K562 (cell line): ENCODE measurements around the gene GIPR. TPM values are rescaled to one million over a fixed set of nuclear protein-coding genes. Genes with fewer than 3 reads are reported as not detected.

Experiments
- C11orf30 ChIP-seq: fragments of 450-650 bp; IDR thresholded peaks from 2 replicates; pipeline ENCODE4 v1.6.1; 2016; ENCODE audit warnings: low read depth, mild to moderate bottlenecking
- CAMTA2 ChIP-seq: fragments of 250-450 bp; sonication (Bioruptor Pico); conservative IDR thresholded peaks from 2 replicates; pipeline ENCODE4 v1.5.1; 2022
- FOXJ2 ChIP-seq: fragments of 200-800 bp; sonication (Bioruptor generic); IDR thresholded peaks from 2 replicates; pipeline ENCODE4 v1.6.1; 2016; ENCODE audit warnings: missing genetic modification characterization, missing compliant biosample characterization
- GABPB1 ChIP-seq: sonication (generic); formaldehyde crosslinking; IDR thresholded peaks from 2 replicates; pipeline ENCODE4 v1.8.0; 2022; ENCODE audit warnings: mild to moderate bottlenecking, missing genetic modification reagents
- HDAC2 ChIP-seq: fragments of 450-650 bp; IDR thresholded peaks from 2 replicates; pipeline ENCODE4 v1.6.1; 2016; ENCODE audit warnings: mild to moderate bottlenecking
- HMG20B ChIP-seq: fragments of 250-450 bp; sonication (Bioruptor Pico); IDR thresholded peaks from 2 replicates; pipeline ENCODE4 v1.5.0; 2021; ENCODE audit warnings: mild to moderate bottlenecking
- JUN ChIP-seq, 2 experiments: sonication (generic) in 1 of 2; formaldehyde crosslinking in 1 of 2; IDR thresholded peaks; 2 replicates each; pipeline versions ENCODE4 v1.6.1 to v1.8.0; 2012 to 2022; ENCODE audit warnings: borderline replicate concordance in 2 of 2, mild to moderate bottlenecking in 2 of 2, improper control_type of control experiment in 1 of 2, low read depth in 1 of 2, low read length in 1 of 2, missing genetic modification reagents in 1 of 2
- KLF16 ChIP-seq: IDR thresholded peaks from 2 replicates; pipeline ENCODE4 v1.6.1; 2016; ENCODE audit warnings: antibody characterized with exemption
- LCOR ChIP-seq: sonication (generic); formaldehyde crosslinking; IDR thresholded peaks from 2 replicates; pipeline ENCODE4 v1.8.0; 2022; ENCODE audit warnings: mild to moderate bottlenecking, missing genetic modification reagents
- NCOA1 ChIP-seq: fragments of 450-650 bp; IDR thresholded peaks from 2 replicates; pipeline ENCODE4 v1.6.1; 2016; ENCODE audit warnings: low read depth
- NR1H2 ChIP-seq: sonication (generic); formaldehyde crosslinking; IDR thresholded peaks from 2 replicates; pipeline ENCODE4 v1.4.0; 2020; ENCODE audit warnings: mild to moderate bottlenecking, missing genetic modification reagents
- PHF8 ChIP-seq: fragments of 200-600 bp; sonication (generic); IDR thresholded peaks from 2 replicates; pipeline ENCODE4 v1.6.1; 2012; ENCODE audit warnings: mixed run types, mild to moderate bottlenecking, inconsistent platforms, low read length, moderate library complexity, borderline replicate concordance
- POLR3A ChIP-seq: IDR thresholded peaks from 2 replicates; pipeline ENCODE4 v1.6.1; 2011; ENCODE audit warnings: borderline replicate concordance, mild to moderate bottlenecking, moderate library complexity; ENCODE audit not compliant: insufficient read length, insufficient read depth; ENCODE audit errors: extremely low read depth
- RFX5 ChIP-seq: IDR thresholded peaks from 2 replicates; pipeline ENCODE4 v1.6.1; 2011; ENCODE audit warnings: low read depth, mild to moderate bottlenecking, improper control_type of control experiment, low read length
- TAL1 ChIP-seq: fragments of 450-650 bp; IDR thresholded peaks from 2 replicates; pipeline ENCODE4 v1.6.1; 2016; ENCODE audit warnings: mild to moderate bottlenecking
- TCF7 ChIP-seq: sonication (generic); IDR thresholded peaks from 2 replicates; pipeline ENCODE4 v1.6.1; 2016; ENCODE audit warnings: antibody characterized with exemption, borderline replicate concordance
- THAP7 ChIP-seq: fragments of 250-450 bp; sonication (Bioruptor Pico); IDR thresholded peaks from 2 replicates; pipeline ENCODE4 v1.5.0; 2021
- THRAP3 ChIP-seq: fragments of 450-650 bp; IDR thresholded peaks from 2 replicates; pipeline ENCODE4 v1.6.1; 2016; ENCODE audit warnings: mild to moderate bottlenecking, inconsistent platforms, borderline replicate concordance
- ZNF175 ChIP-seq: fragments of 200-800 bp; sonication (Bioruptor generic); IDR thresholded peaks from 2 replicates; pipeline ENCODE4 v1.6.1; 2016; ENCODE audit warnings: low read depth, mild to moderate bottlenecking, missing genetic modification characterization, missing compliant biosample characterization
- ZNF354B ChIP-seq: fragments of 250-450 bp; sonication (Bioruptor Pico); IDR thresholded peaks from 2 replicates; pipeline ENCODE4 v1.4.0; 2020
- polyA plus RNA-seq, 8 experiments: library from polyadenylated mRNA; depleted of rRNA in 4 of 8; stranded (reverse) in 5 of 8; unstranded in 3 of 8; fragments of >200 nt; fragmentation: Nextera tagmentation in 2 of 8; fragmentation: Illumina TruSeq in 1 of 8; extraction: Ambion mirVana in 2 of 8; extraction: Trizol in 1 of 8; gene quantifications; 2 replicates each; pipeline versions ENCODE4 v1.2.1 to v1.2.3, GENCODE V29; 2011 to 2014; ENCODE audit warnings: inconsistent platforms in 1 of 8, missing spikeins in 1 of 8
- total RNA-seq, 7 experiments: library from RNA; depleted of rRNA in 6 of 7; stranded (reverse); fragments of >200 nt in 6 of 7; fragmentation: Illumina TruSeq in 2 of 7; extraction: Trizol in 2 of 7; gene quantifications; 2 replicates each; pipeline versions ENCODE4 v1.2.1 to v1.2.3, GENCODE V29; 2011 to 2021; ENCODE audit warnings: low replicate concordance in 1 of 7
- TF ChIP-seq, protein P1 (sequence below), 3 experiments: fragments of 200-800 bp in 1 of 3; sonication (Bioruptor generic) in 1 of 3; sonication (generic) in 1 of 3; formaldehyde crosslinking in 1 of 3; IDR thresholded peaks; 2 replicates each; pipeline versions ENCODE4 v1.6.1 to v1.8.0; 2016 to 2022; ENCODE audit warnings: mild to moderate bottlenecking in 2 of 3, missing compliant biosample characterization in 2 of 3, missing genetic modification characterization in 2 of 3, missing genetic modification reagents in 1 of 3
- TF ChIP-seq, protein P2 (sequence below): fragments of 250-450 bp; sonication (Bioruptor Pico); IDR thresholded peaks from 2 replicates; pipeline ENCODE4 v1.8.0; 2021; ENCODE audit warnings: moderate library complexity, mild to moderate bottlenecking, inconsistent platforms
- TF ChIP-seq, protein P3 (sequence below): fragments of 450-650 bp; IDR thresholded peaks from 2 replicates; pipeline ENCODE4 v1.6.1; 2018; ENCODE audit warnings: mild to moderate bottlenecking, low read depth; ENCODE audit not compliant: partially characterized antibody

The GIPR gene
- total and polyA plus RNA-seq, 9 of the 15 experiments (the other 6 are each of a cell fraction or from before 2014, with no cell fraction given): 2.2 to 26.8 (median 12.7) TPM

GRCh38 chr19:45645631-45646344 is 22.2 kb upstream of the GIPR start (continued):
- TF ChIP-seq, protein P1, sequence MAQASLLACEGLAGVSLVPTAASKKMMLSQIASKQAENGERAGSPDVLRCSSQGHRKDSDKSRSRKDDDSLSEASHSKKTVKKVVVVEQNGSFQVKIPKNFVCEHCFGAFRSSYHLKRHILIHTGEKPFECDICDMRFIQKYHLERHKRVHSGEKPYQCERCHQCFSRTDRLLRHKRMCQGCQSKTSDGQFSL (CRISPR knock-in tag; IDR thresholded peaks at IDR 0.05): peak; percentile 51; the same call in 1 of the 2 replicates
- TF ChIP-seq, protein P1 (tag; IDR thresholded peaks at IDR 0.05): peak in 1 of 2 experiments; percentile 51; a peak in 1 of 4 replicates
- peak; percentile 65; the same call in 1 of the 2 replicates for TF ChIP-seq RFX5
- TF ChIP-seq HDAC2: peak; percentile 93; the same call in 1 of the 2 replicates
- TF ChIP-seq KLF16: no peak
- TF ChIP-seq TAL1: no peak
- TF ChIP-seq, protein P2, sequence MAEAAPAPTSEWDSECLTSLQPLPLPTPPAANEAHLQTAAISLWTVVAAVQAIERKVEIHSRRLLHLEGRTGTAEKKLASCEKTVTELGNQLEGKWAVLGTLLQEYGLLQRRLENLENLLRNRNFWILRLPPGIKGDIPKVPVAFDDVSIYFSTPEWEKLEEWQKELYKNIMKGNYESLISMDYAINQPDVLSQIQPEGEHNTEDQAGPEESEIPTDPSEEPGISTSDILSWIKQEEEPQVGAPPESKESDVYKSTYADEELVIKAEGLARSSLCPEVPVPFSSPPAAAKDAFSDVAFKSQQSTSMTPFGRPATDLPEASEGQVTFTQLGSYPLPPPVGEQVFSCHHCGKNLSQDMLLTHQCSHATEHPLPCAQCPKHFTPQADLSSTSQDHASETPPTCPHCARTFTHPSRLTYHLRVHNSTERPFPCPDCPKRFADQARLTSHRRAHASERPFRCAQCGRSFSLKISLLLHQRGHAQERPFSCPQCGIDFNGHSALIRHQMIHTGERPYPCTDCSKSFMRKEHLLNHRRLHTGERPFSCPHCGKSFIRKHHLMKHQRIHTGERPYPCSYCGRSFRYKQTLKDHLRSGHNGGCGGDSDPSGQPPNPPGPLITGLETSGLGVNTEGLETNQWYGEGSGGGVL (CRISPR knock-in tag): no peak
- 0 out of 2 replicates have a peak, but pooled peaks have one; percentile 17 for TF ChIP-seq TCF7
- TF ChIP-seq CAMTA2 (CRISPR knock-in tag): no peak
- TF ChIP-seq C11orf30: no peak
- TF ChIP-seq NR1H2: no peak
- no peak for TF ChIP-seq FOXJ2
- TF ChIP-seq ZNF354B (CRISPR knock-in tag): no peak
- 0 out of 2 replicates have a peak, but pooled peaks have one; percentile 33 for TF ChIP-seq GABPB1 (CRISPR knock-in tag)
- TF ChIP-seq THRAP3: peak; percentile 89; the same call in 1 of the 2 replicates
- TF ChIP-seq, protein P3, sequence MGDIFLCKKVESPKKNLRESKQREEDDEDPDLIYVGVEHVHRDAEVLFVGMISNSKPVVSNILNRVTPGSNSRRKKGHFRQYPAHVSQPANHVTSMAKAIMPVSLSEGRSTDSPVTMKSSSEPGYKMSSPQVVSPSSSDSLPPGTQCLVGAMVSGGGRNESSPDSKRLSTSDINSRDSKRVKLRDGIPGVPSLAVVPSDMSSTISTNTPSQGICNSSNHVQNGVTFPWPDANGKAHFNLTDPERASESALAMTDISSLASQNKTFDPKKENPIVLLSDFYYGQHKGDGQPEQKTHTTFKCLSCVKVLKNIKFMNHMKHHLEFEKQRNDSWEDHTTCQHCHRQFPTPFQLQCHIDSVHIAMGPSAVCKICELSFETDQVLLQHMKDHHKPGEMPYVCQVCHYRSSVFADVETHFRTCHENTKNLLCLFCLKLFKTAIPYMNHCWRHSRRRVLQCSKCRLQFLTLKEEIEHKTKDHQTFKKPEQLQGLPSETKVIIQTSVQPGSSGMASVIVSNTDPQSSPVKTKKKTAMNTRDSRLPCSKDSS: no peak
- peak; percentile 73; the same call in 1 of the 2 replicates for TF ChIP-seq LCOR (CRISPR knock-in tag)
- peak; percentile 22; the same call in 1 of the 2 replicates for TF ChIP-seq PHF8
- TF ChIP-seq HMG20B (CRISPR knock-in tag): no peak
- no peak for TF ChIP-seq POLR3A
- TF ChIP-seq NCOA1: peak; percentile 48; the same call in 1 of the 2 replicates
- TF ChIP-seq JUN (IDR thresholded peaks at IDR 0.05; ENCODE audit: borderline replicate concordance, low read depth, low read length): peak; percentile 37; the same call in 1 of the 2 replicates
- no peak for TF ChIP-seq JUN (CRISPR knock-in tag; IDR thresholded peaks at IDR 0.05; ENCODE audit: borderline replicate concordance)
- TF ChIP-seq THAP7 (CRISPR knock-in tag): no peak
- no peak for TF ChIP-seq ZNF175
